Suprapubic skin (tissue), 4 donors: Measurements from ENCODE around the gene PGM2L1.

Source experiments
- CTCF ChIP-seq, 2 donors: fragments of 200-600 bp in 1 of 2; fragments of 450-650 bp in 1 of 2; sonication (generic) in 1 of 2; IDR thresholded peaks; one replicate each; pipeline ENCODE4 v1.5.1; 2016 to 2019; ENCODE audit warnings: antibody characterized with exemption in 2 of 2, mild to moderate bottlenecking in 1 of 2, moderate library complexity in 1 of 2
- EP300 ChIP-seq: sonication (generic); formaldehyde crosslinking; IDR thresholded peaks from one replicate; pipeline ENCODE4 v1.6.1; 2017; ENCODE audit warnings: antibody characterized with exemption
- POLR2A ChIP-seq, 2 donors: fragments of 450-650 bp; IDR thresholded peaks; one replicate each; pipeline ENCODE4 v1.6.1; 2017; ENCODE audit warnings: antibody characterized with exemption in 2 of 2, mild to moderate bottlenecking in 2 of 2, moderate library complexity in 2 of 2
- POLR2AphosphoS5 ChIP-seq, 3 donors: sonication (generic); formaldehyde crosslinking; IDR thresholded peaks; one replicate each; pipeline ENCODE4 v1.6.1; 2017; ENCODE audit warnings: antibody characterized with exemption in 3 of 3

GRCh38 chr11:74437441-74438042, 39.3 kb upstream of the PGM2L1 start:
- TF ChIP-seq POLR2A (IDR thresholded peaks at IDR 0.05) (no peak), CTCF (IDR thresholded peaks at IDR 0.05) (no peak), EP300 (no peak), POLR2AphosphoS5 (IDR thresholded peaks at IDR 0.05) (no peak)
